DMS53 (cell line): ENCODE results near the gene SNTA1.
"Not testable (repeated sequence)": the region's sequence is repeated elsewhere in the genome, so short reads cannot be mapped to it uniquely, and the experiment has no call there.

ENCODE experiments used
- DNase-seq: peaks from one replicate; lab custom pipeline; 2025; lab: John Stamatoyannopoulos, UW

Gene SNTA1

GRCh38 chr20:33431797-33432381 is 11.7 kb downstream of the SNTA1 start:
- no peak for DNase-seq

GRCh38 chr20:33423875-33424274 is 19.7 kb downstream of the SNTA1 start:
- not testable (repeated sequence) for DNase-seq

- no peak for DNase-seq
Observed at GRCh38 chr20:33423141-33423834, 20.3 kb downstream of the SNTA1 start.

GRCh38 chr20:33419140-33419974 is 24.2 kb downstream of the SNTA1 start:
- DNase-seq, result no peak

GRCh38 chr20:33418033-33418432 is 25.5 kb downstream of the SNTA1 start:
- DNase-seq, result peak; percentile 46

- peak; percentile 66 for DNase-seq
Observed at GRCh38 chr20:33415948-33416347, 27.6 kb downstream of the SNTA1 start.

GRCh38 chr20:33412484-33412838 is 31.1 kb downstream of the SNTA1 start:
- DNase-seq, result no peak

GRCh38 chr20:33411711-33412483 is 31.7 kb downstream of the SNTA1 start:
- DNase-seq, result no peak

GRCh38 chr20:33411242-33411641 is 32.3 kb downstream of the SNTA1 start:
- DNase-seq, result no peak

- DNase-seq, result no peak
Observed at GRCh38 chr20:33410081-33410742, 33.4 kb downstream of the SNTA1 start.

- DNase-seq, result no peak
Observed at GRCh38 chr20:33408716-33409654, 34.6 kb downstream of the SNTA1 start.

- DNase-seq, result no peak
Observed at GRCh38 chr20:33408313-33408712, 35.2 kb downstream of the SNTA1 start.

GRCh38 chr20:33407796-33408195 is 35.8 kb downstream of the SNTA1 start:
- DNase-seq, result no peak

- no peak for DNase-seq
Observed at GRCh38 chr20:33407251-33407650, 36.3 kb downstream of the SNTA1 start.

- no peak for DNase-seq
Observed at GRCh38 chr20:33404281-33404680, 39.3 kb downstream of the SNTA1 start.

GRCh38 chr20:33401921-33402369 is 41.6 kb downstream of the SNTA1 start:
- peak; percentile 57 for DNase-seq

- DNase-seq, result peak; percentile 97
Observed at GRCh38 chr20:33401184-33401920, 42.2 kb downstream of the SNTA1 start, which contains the start of gene CDK5RAP1. TSS of gene CDK5RAP1 (minus strand) at chr20:33401519. CDS start at chr20:33397064, 4,455 bp downstream.

GRCh38 chr20:33400812-33401183 is 42.8 kb downstream of the SNTA1 start:
- DNase-seq, result peak; percentile 59

- no peak for DNase-seq
Observed at GRCh38 chr20:33399924-33400323, 43.6 kb downstream of the SNTA1 start.

GRCh38 chr20:33394718-33395117 is 48.8 kb downstream of the SNTA1 start:
- DNase-seq, result no peak
